Measurements from ENCODE around the gene ADAMTS2. TPM values are rescaled to one million over a fixed set of nuclear protein-coding genes. Genes with fewer than 3 reads are reported as not detected.

Gene ADAMTS2
- total RNA-seq, 2 experiments from 2014 or later: not detected

- no peak overlapping the region for H3K27ac Mint-ChIP-seq
- POLR2A ChIA-PET: no interaction called here
- no peak overlapping the region for H3K4me3 Mint-ChIP-seq
- H3K27me3 Mint-ChIP-seq: no peaks in the 10 kb centered on the region
- H3K9me3 Mint-ChIP-seq: peaks cover 8% of the 10 kb centered on the region
- no peaks in the 10 kb centered on the region for H3K36me3 Mint-ChIP-seq
- no peak for DNase-seq
- H3K4me1 Mint-ChIP-seq: peaks cover 7% of the 10 kb centered on the region
- ATAC-seq (ENCODE audit: low read depth): no peak
Measured at GRCh38 chr5:179139111-179139935, 205.9 kb downstream of the ADAMTS2 start.

GRCh38 chr5:179138568-179138925 is 206.7 kb downstream of the ADAMTS2 start:
- ATAC-seq (ENCODE audit: low read depth) (no peak), DNase-seq (no peak)
- Mint-ChIP-seq H3K36me3 (no peaks in the 10 kb centered on the region), H3K27ac (no peak overlapping the region), H3K9me3 (peaks cover 9% of the 10 kb centered on the region), H3K4me1 (peaks cover 7% of the 10 kb centered on the region), H3K27me3 (no peaks in the 10 kb centered on the region), H3K4me3 (no peak overlapping the region)
- POLR2A ChIA-PET: no interaction called here

- POLR2A ChIA-PET: no interaction called here
- DNase-seq (no peak), ATAC-seq (ENCODE audit: low read depth) (no peak)
- H3K4me3 Mint-ChIP-seq: no peak overlapping the region
- peaks cover 7% of the 10 kb centered on the region for H3K4me1 Mint-ChIP-seq
- H3K36me3 Mint-ChIP-seq: no peaks in the 10 kb centered on the region
- peaks cover 9% of the 10 kb centered on the region for H3K9me3 Mint-ChIP-seq
- no peaks in the 10 kb centered on the region for H3K27me3 Mint-ChIP-seq
- no peak overlapping the region for H3K27ac Mint-ChIP-seq
Measured at GRCh38 chr5:179137643-179138567, 207.4 kb downstream of the ADAMTS2 start.

- ATAC-seq (ENCODE audit: low read depth): no peak
- no peaks in the 10 kb centered on the region for H3K27me3 Mint-ChIP-seq
- H3K9me3 Mint-ChIP-seq: peaks cover 7% of the 10 kb centered on the region
- POLR2A ChIA-PET: no interaction called here
- H3K4me3 Mint-ChIP-seq: no peak overlapping the region
- no peaks in the 10 kb centered on the region for H3K36me3 Mint-ChIP-seq
- H3K27ac Mint-ChIP-seq: no peak overlapping the region
- no peak for DNase-seq
- H3K4me1 Mint-ChIP-seq: no peaks in the 10 kb centered on the region
Measured at GRCh38 chr5:179137016-179137642, 208.1 kb downstream of the ADAMTS2 start.

GRCh38 chr5:179135441-179136215 is 209.6 kb downstream of the ADAMTS2 start:
- POLR2A ChIA-PET: no interaction called here
- DNase-seq: no peak
- H3K36me3 Mint-ChIP-seq: no peaks in the 10 kb centered on the region
- no peaks in the 10 kb centered on the region for H3K4me1 Mint-ChIP-seq
- no peaks in the 10 kb centered on the region for H3K27me3 Mint-ChIP-seq
- H3K27ac Mint-ChIP-seq: no peak overlapping the region
- ATAC-seq (ENCODE audit: low read depth): no peak
- H3K4me3 Mint-ChIP-seq: no peak overlapping the region
- H3K9me3 Mint-ChIP-seq: peaks cover 7% of the 10 kb centered on the region

- no peaks in the 10 kb centered on the region for H3K36me3 Mint-ChIP-seq
- no peak overlapping the region for H3K4me3 Mint-ChIP-seq
- POLR2A ChIA-PET: no interaction called here
- ATAC-seq (ENCODE audit: low read depth) (no peak), DNase-seq (no peak)
- H3K4me1 Mint-ChIP-seq: no peaks in the 10 kb centered on the region
- no peaks in the 10 kb centered on the region for H3K27me3 Mint-ChIP-seq
- no peak overlapping the region for H3K27ac Mint-ChIP-seq
- peaks cover 7% of the 10 kb centered on the region for H3K9me3 Mint-ChIP-seq
Measured at GRCh38 chr5:179135006-179135405, 210.3 kb downstream of the ADAMTS2 start.

GRCh38 chr5:179134511-179134910 is 210.8 kb downstream of the ADAMTS2 start:
- Mint-ChIP-seq H3K27me3 (no peaks in the 10 kb centered on the region), H3K36me3 (no peaks in the 10 kb centered on the region), H3K9me3 (peaks cover 7% of the 10 kb centered on the region), H3K4me3 (no peak overlapping the region), H3K27ac (no peak overlapping the region), H3K4me1 (no peaks in the 10 kb centered on the region)
- POLR2A ChIA-PET: no interaction called here
- ATAC-seq (ENCODE audit: low read depth): no peak
- DNase-seq: no peak

- H3K27me3 Mint-ChIP-seq: no peaks in the 10 kb centered on the region
- no peak overlapping the region for H3K27ac Mint-ChIP-seq
- POLR2A ChIA-PET: no interaction called here
- ATAC-seq (ENCODE audit: low read depth) (no peak), DNase-seq (no peak)
- H3K9me3 Mint-ChIP-seq: peaks cover 7% of the 10 kb centered on the region
- no peak overlapping the region for H3K4me3 Mint-ChIP-seq
- no peaks in the 10 kb centered on the region for H3K4me1 Mint-ChIP-seq
- H3K36me3 Mint-ChIP-seq: no peaks in the 10 kb centered on the region
Measured at GRCh38 chr5:179132586-179133355, 212.5 kb downstream of the ADAMTS2 start.

- Mint-ChIP-seq H3K4me3 (no peak overlapping the region), H3K27ac (no peak overlapping the region), H3K4me1 (no peaks in the 10 kb centered on the region), H3K27me3 (no peaks in the 10 kb centered on the region), H3K9me3 (peaks cover 7% of the 10 kb centered on the region), H3K36me3 (no peaks in the 10 kb centered on the region)
- ATAC-seq (ENCODE audit: low read depth): no peak
- no peak for DNase-seq
- POLR2A ChIA-PET: no interaction called here
Measured at GRCh38 chr5:179131886-179132585, 213.2 kb downstream of the ADAMTS2 start.

- Mint-ChIP-seq H3K27ac (no peak overlapping the region), H3K36me3 (no peaks in the 10 kb centered on the region), H3K9me3 (peaks cover 7% of the 10 kb centered on the region), H3K4me1 (no peaks in the 10 kb centered on the region), H3K4me3 (no peak overlapping the region), H3K27me3 (no peaks in the 10 kb centered on the region)
- ATAC-seq (ENCODE audit: low read depth) (no peak), DNase-seq (no peak)
- POLR2A ChIA-PET: no interaction called here
Measured at GRCh38 chr5:179131321-179131835, 213.9 kb downstream of the ADAMTS2 start.

GRCh38 chr5:179130101-179130681 is 215.1 kb downstream of the ADAMTS2 start:
- no peaks in the 10 kb centered on the region for H3K27me3 Mint-ChIP-seq
- DNase-seq (no peak), ATAC-seq (ENCODE audit: low read depth) (no peak)
- no peaks in the 10 kb centered on the region for H3K36me3 Mint-ChIP-seq
- H3K9me3 Mint-ChIP-seq: peaks cover 7% of the 10 kb centered on the region
- H3K4me3 Mint-ChIP-seq: no peak overlapping the region
- POLR2A ChIA-PET: no interaction called here
- H3K4me1 Mint-ChIP-seq: no peaks in the 10 kb centered on the region
- no peak overlapping the region for H3K27ac Mint-ChIP-seq
